OCI-LY7 (cell line): ENCODE measurements around the gene PCDH10. TPM values are rescaled to one million over a fixed set of nuclear protein-coding genes. Genes with fewer than 3 reads are reported as not detected.

Experiments used
- BruUV-seq: library from RNA; stranded (reverse); fragments of 400-500 nt; replicated peaks from 2 replicates; lab custom pipeline; 2021; lab: Mats Ljungman, UMichigan
- CTCF ChIA-PET: fragments of 300-600 bp; sonication (Branson Sonifier 250); formaldehyde crosslinking; loops from one replicate; lab custom pipeline; 2022; ENCODE audit warnings: antibody characterized with exemption; ENCODE audit not compliant: unreplicated experiment; lab: Charles Lee
- POLR2A ChIA-PET: fragments of 300-600 bp; sonication (Branson Sonifier 250); formaldehyde crosslinking; loops from one replicate; lab custom pipeline; 2022; ENCODE audit warnings: antibody characterized with exemption; lab: Charles Lee
- DNase-seq: peaks from one replicate; pipeline ENCODE4 v3.0.0-alpha.2; 2015; ENCODE audit warnings: low spot score
- H2AFZ ChIP-seq: fragments of 200-600 bp; sonication (generic), shearing (Covaris generic); 2 replicates; pipeline ENCODE4 v1.6.1; 2014; ENCODE audit warnings: mild to moderate bottlenecking, antibody characterized with exemption, low read length, moderate library complexity
- H3K27ac ChIP-seq: fragments of 200-600 bp; sonication (generic); 2 replicates; pipeline ENCODE4 v1.5.1; 2014; ENCODE audit warnings: mixed run types, low read depth, mild to moderate bottlenecking, moderate library complexity, low read length, inconsistent platforms; ENCODE audit not compliant: poor library complexity, severe bottlenecking
- H3K36me3 ChIP-seq: fragments of 200-600 bp; sonication (generic); 2 replicates; pipeline ENCODE4 v1.6.1; 2014; ENCODE audit warnings: mild to moderate bottlenecking, antibody characterized with exemption, low read length, moderate library complexity, mixed read lengths; ENCODE audit not compliant: insufficient read depth
- H3K4me1 ChIP-seq: fragments of 200-600 bp; sonication (generic); 2 replicates; pipeline ENCODE4 v1.5.1; 2014; ENCODE audit warnings: mild to moderate bottlenecking, low read length; ENCODE audit not compliant: insufficient read depth, poor library complexity, severe bottlenecking
- H3K4me2 ChIP-seq: fragments of 200-600 bp; sonication (generic); 2 replicates; pipeline ENCODE4 v1.6.1; 2014; ENCODE audit warnings: mild to moderate bottlenecking, low read length
- H3K4me3 ChIP-seq: fragments of 200-600 bp; sonication (generic); 2 replicates; pipeline ENCODE4 v1.5.1; 2014; ENCODE audit warnings: mild to moderate bottlenecking, low read depth, low read length; ENCODE audit not compliant: poor library complexity, severe bottlenecking
- H3K79me2 ChIP-seq: fragments of 200-600 bp; sonication (generic); 2 replicates; pipeline ENCODE4 v1.6.1; 2016; ENCODE audit warnings: low read depth, mild to moderate bottlenecking, low read length, moderate library complexity, mixed read lengths; ENCODE audit not compliant: insufficient read depth
- H3K9me2 ChIP-seq: fragments of 200-600 bp; sonication (generic); 2 replicates; pipeline ENCODE4 v1.6.1; 2016; ENCODE audit warnings: mild to moderate bottlenecking, low read length, mixed read lengths; ENCODE audit not compliant: insufficient read depth
- H3K9me3 ChIP-seq: fragments of 200-600 bp; sonication (generic); 2 replicates; pipeline ENCODE4 v1.6.1; 2014; ENCODE audit warnings: mild to moderate bottlenecking, mixed run types, low read length, mixed read lengths
- H4K20me1 ChIP-seq: fragments of 200-600 bp; sonication (generic); 2 replicates; pipeline ENCODE4 v1.6.1; 2014; ENCODE audit warnings: mild to moderate bottlenecking, antibody characterized with exemption, low read length, moderate library complexity, mixed read lengths; ENCODE audit not compliant: insufficient read depth
- CTCF ChIP-seq: fragments of 200-600 bp; sonication (generic); conservative IDR thresholded peaks from 2 replicates; pipeline ENCODE4 v1.5.1; 2014; ENCODE audit warnings: mild to moderate bottlenecking, antibody characterized with exemption, low read length, moderate library complexity, mixed read lengths
- EZH2phosphoT487 ChIP-seq: fragments of 200-600 bp; sonication (generic); IDR thresholded peaks from 2 replicates; pipeline ENCODE4 v1.6.1; 2018; ENCODE audit warnings: low read depth, borderline replicate concordance, mild to moderate bottlenecking, mixed run types, antibody characterized with exemption, low read length, moderate library complexity, mixed read lengths
- intact Hi-C: fragments of 100-400 bp; cut with micrococcal nuclease; formaldehyde crosslinking; loops from one replicate; pipeline ENCODE4 v1.10.0; 2022; ENCODE audit not compliant: unreplicated experiment
- total RNA-seq, 2 experiments: library from RNA; depleted of rRNA in 1 of 2; stranded (reverse); fragments of >200 nt in 1 of 2; shearing (Covaris generic) in 1 of 2; gene quantifications; 2 replicates each; pipeline ENCODE4 v1.2.3, GENCODE V29; 2014 to 2022

Gene PCDH10
- total RNA-seq, 2 experiments from 2014 or later: not detected

DNA sequence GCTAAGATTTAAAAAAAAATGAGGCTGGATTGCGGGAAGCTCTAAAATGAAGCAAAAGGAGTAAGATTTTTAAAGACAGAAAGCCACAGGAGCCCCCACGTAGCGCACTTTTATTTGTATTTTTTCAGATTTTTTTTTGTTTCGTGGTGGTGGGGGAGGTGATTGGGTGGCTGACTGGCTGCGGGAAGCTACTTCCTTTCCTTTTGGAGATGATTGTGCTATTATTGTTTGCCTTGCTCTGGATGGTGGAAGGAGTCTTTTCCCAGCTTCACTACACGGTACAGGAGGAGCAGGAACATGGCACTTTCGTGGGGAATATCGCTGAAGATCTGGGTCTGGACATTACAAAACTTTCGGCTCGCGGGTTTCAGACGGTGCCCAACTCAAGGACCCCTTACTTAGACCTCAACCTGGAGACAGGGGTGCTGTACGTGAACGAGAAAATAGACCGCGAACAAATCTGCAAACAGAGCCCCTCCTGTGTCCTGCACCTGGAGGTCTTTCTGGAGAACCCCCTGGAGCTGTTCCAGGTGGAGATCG, 908 bp downstream of the PCDH10 start:
- H3K9me2 ChIP-seq: no peaks in the 10 kb centered on the region
- ChIA-PET POLR2A (interaction anchor here (0.7 kb wide), 1 partner anchor 432 kb away, joined by 3 read pairs; no protein-coding TSS in a partner anchor), CTCF (no interaction called here)
- no peak overlapping the region for H3K4me2 ChIP-seq
- TF ChIP-seq EZH2phosphoT487: no peak
- TF ChIP-seq CTCF: no peak
- no peak overlapping the region for H3K27ac ChIP-seq
- no peak for DNase-seq
- intact Hi-C loops: no loop called here
- H3K4me3 ChIP-seq: no peak overlapping the region
- H4K20me1 ChIP-seq: no peaks in the 10 kb centered on the region
- H2AFZ ChIP-seq: no peak overlapping the region
- no peaks in the 10 kb centered on the region for H3K36me3 ChIP-seq
- no TSS peak for BruUV-seq
- no peaks in the 10 kb centered on the region for H3K4me1 ChIP-seq
- no peaks in the 10 kb centered on the region for H3K79me2 ChIP-seq
- H3K9me3 ChIP-seq: no peaks in the 10 kb centered on the region

GRCh38 chr4:133150486-133151340, 1.6 kb downstream of the PCDH10 start:
- no peak overlapping the region for H3K27ac ChIP-seq
- POLR2A ChIA-PET: interaction anchor here (0.7 kb wide), 2 partner anchors 431 to 688 kb away, joined by 3 to 4 read pairs; no protein-coding TSS in a partner anchor
- DNase-seq: no peak
- intact Hi-C loops: no loop called here
- no TSS peak for BruUV-seq
- H3K79me2 ChIP-seq: no peaks in the 10 kb centered on the region
- no peak overlapping the region for H2AFZ ChIP-seq
- no peaks in the 10 kb centered on the region for H3K9me3 ChIP-seq
- no peak overlapping the region for H3K4me2 ChIP-seq
- TF ChIP-seq EZH2phosphoT487: no peak
- TF ChIP-seq CTCF: no peak
- H4K20me1 ChIP-seq: no peaks in the 10 kb centered on the region
- no peaks in the 10 kb centered on the region for H3K36me3 ChIP-seq
- H3K4me1 ChIP-seq: no peaks in the 10 kb centered on the region
- CTCF ChIA-PET: no interaction called here
- H3K9me2 ChIP-seq: no peaks in the 10 kb centered on the region
- H3K4me3 ChIP-seq: no peak overlapping the region

DNA sequence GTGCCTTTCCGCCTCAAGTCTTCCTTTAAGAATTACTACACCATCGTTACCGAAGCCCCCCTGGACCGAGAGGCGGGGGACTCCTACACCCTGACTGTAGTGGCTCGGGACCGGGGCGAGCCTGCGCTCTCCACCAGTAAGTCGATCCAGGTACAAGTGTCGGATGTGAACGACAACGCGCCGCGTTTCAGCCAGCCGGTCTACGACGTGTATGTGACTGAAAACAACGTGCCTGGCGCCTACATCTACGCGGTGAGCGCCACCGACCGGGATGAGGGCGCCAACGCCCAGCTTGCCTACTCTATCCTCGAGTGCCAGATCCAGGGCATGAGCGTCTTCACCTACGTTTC, 2.2 kb downstream of the PCDH10 start:
- no peak overlapping the region for H2AFZ ChIP-seq
- CTCF ChIA-PET: no interaction called here
- no peaks in the 10 kb centered on the region for H3K79me2 ChIP-seq

More for the DNA sequence above, 2.2 kb downstream of the PCDH10 start:
- Histone ChIP-seq H3K4me1 (no peaks in the 10 kb centered on the region), H3K27ac (no peak overlapping the region), H3K4me2 (no peak overlapping the region), H3K9me3 (no peaks in the 10 kb centered on the region), H4K20me1 (no peaks in the 10 kb centered on the region), H3K4me3 (no peak overlapping the region), H3K36me3 (no peaks in the 10 kb centered on the region), H3K9me2 (no peaks in the 10 kb centered on the region)
- POLR2A ChIA-PET: interaction anchor here (0.7 kb wide), 1 partner anchor 688 kb away, joined by 4 read pairs; no protein-coding TSS in a partner anchor
- intact Hi-C loops: no loop called here
- no TSS peak for BruUV-seq
- no peak for DNase-seq
- TF ChIP-seq EZH2phosphoT487 (no peak), CTCF (no peak)
